Activated CD8-positive, alpha-beta T cell treated with anti-CD3 and anti-CD28 coated beads, Interleukin-2, amount 10 ng/mL, durations not matched to agents 7 days and 5 days (primary cell): Measurements from ENCODE around the gene B3GNT7. TPM values are rescaled to one million over a fixed set of nuclear protein-coding genes. Genes with fewer than 3 reads are reported as not detected.

ENCODE experiments used
- ATAC-seq: fragments of 150-1000 bp; cut with Tn5 transposase; one replicate; pipeline ENCODE4 v1.10.0; 2021; ENCODE audit warnings: moderate library complexity
- CTCF ChIA-PET: fragments of 350-600 bp; sonication (Branson Sonifier 250); formaldehyde crosslinking; loops from one replicate; lab custom pipeline; 2021; ENCODE audit warnings: antibody characterized with exemption; lab: Charles Lee
- POLR2A ChIA-PET: fragments of 350-600 bp; sonication (Branson Sonifier 250); formaldehyde crosslinking; loops from one replicate; lab custom pipeline; 2021; ENCODE audit warnings: antibody characterized with exemption; lab: Charles Lee
- DNase-seq: peaks from one replicate; pipeline ENCODE4 v3.0.0-alpha.2; 2020
- H3K27ac Mint-ChIP-seq: one replicate; pipeline ENCODE4 v1.8.0; 2021; ENCODE audit warnings: mild to moderate bottlenecking, mixed read lengths
- H3K27me3 Mint-ChIP-seq: one replicate; pipeline ENCODE4 v1.8.0; 2021; ENCODE audit warnings: low read depth, mixed read lengths
- H3K36me3 Mint-ChIP-seq: one replicate; pipeline ENCODE4 v1.8.0; 2021; ENCODE audit warnings: low read depth, mixed read lengths
- H3K4me1 Mint-ChIP-seq: one replicate; pipeline ENCODE4 v1.8.0; 2021; ENCODE audit warnings: low read depth, mixed read lengths
- H3K4me3 Mint-ChIP-seq: one replicate; pipeline ENCODE4 v1.8.0; 2021; ENCODE audit warnings: mild to moderate bottlenecking, mixed read lengths
- H3K9me3 Mint-ChIP-seq: one replicate; pipeline ENCODE4 v1.8.0; 2022; ENCODE audit warnings: mixed read lengths; ENCODE audit not compliant: insufficient read depth
- total RNA-seq, 2 experiments: library from RNA; stranded (reverse); gene quantifications; one replicate each; pipeline ENCODE4 v1.2.3, GENCODE V29; 2021

Gene B3GNT7
- total RNA-seq, 2 experiments from 2014 or later = 0.26 to 0.34 TPM

- DNase-seq (no peak), ATAC-seq (no peak)
- H3K9me3 Mint-ChIP-seq = peaks cover 15% of the 10 kb centered on the region
- POLR2A ChIA-PET = no interaction called here
- H3K4me1 Mint-ChIP-seq = peaks cover 21% of the 10 kb centered on the region
- no peak overlapping the region for H3K27ac Mint-ChIP-seq
- CTCF ChIA-PET = interaction anchor here (1.1 to 5.0 kb wide), 11 partner anchors 12 to 306 kb away, joined by 3 to 28 read pairs (median 4); no protein-coding TSS in a partner anchor
- peaks cover 5% of the 10 kb centered on the region for H3K36me3 Mint-ChIP-seq
- peaks cover 38% of the 10 kb centered on the region for H3K27me3 Mint-ChIP-seq
- no peak overlapping the region for H3K4me3 Mint-ChIP-seq
Measured at GRCh38 chr2:231410293-231411004, 14.9 kb downstream of the B3GNT7 start.

GRCh38 chr2:231411237-231411636 lies 15.7 kb downstream of the B3GNT7 start:
- peaks cover 38% of the 10 kb centered on the region for H3K27me3 Mint-ChIP-seq
- ChIA-PET CTCF (interaction anchor here (0.8 to 5.0 kb wide), 11 partner anchors 41 to 307 kb away, joined by 3 to 26 read pairs (median 3); no protein-coding TSS in a partner anchor), POLR2A (no interaction called here)
- no peak for ATAC-seq
- H3K27ac Mint-ChIP-seq = no peak overlapping the region
- H3K4me3 Mint-ChIP-seq = peak overlapping the region; percentile 54
- H3K36me3 Mint-ChIP-seq = peaks cover 5% of the 10 kb centered on the region
- no peak for DNase-seq
- H3K9me3 Mint-ChIP-seq = peaks cover 15% of the 10 kb centered on the region
- H3K4me1 Mint-ChIP-seq = peaks cover 14% of the 10 kb centered on the region

- peaks cover 6% of the 10 kb centered on the region for H3K4me1 Mint-ChIP-seq
Measured at GRCh38 chr2:231411831-231412617, 16.5 kb downstream of the B3GNT7 start.

GRCh38 chr2:231412618-231412963 lies 17.1 kb downstream of the B3GNT7 start:
- Mint-ChIP-seq H3K4me3 (no peak overlapping the region), H3K9me3 (peaks cover 15% of the 10 kb centered on the region), H3K36me3 (peaks cover 5% of the 10 kb centered on the region), H3K27ac (no peak overlapping the region), H3K4me1 (peaks cover 4% of the 10 kb centered on the region), H3K27me3 (peaks cover 38% of the 10 kb centered on the region)
- ATAC-seq (no peak), DNase-seq (no peak)
- ChIA-PET CTCF (interaction anchor here (1.1 to 5.0 kb wide), 9 partner anchors 9 to 309 kb away, joined by 3 to 26 read pairs (median 4); no protein-coding TSS in a partner anchor), POLR2A (interaction anchor here (1.6 kb wide), 1 partner anchor 19 kb away, joined by 4 read pairs; no protein-coding TSS in a partner anchor)

More at GRCh38 chr2:231411831-231412617, 16.5 kb downstream of the B3GNT7 start:
- POLR2A ChIA-PET = no interaction called here
- peaks cover 15% of the 10 kb centered on the region for H3K9me3 Mint-ChIP-seq
- H3K36me3 Mint-ChIP-seq = peaks cover 5% of the 10 kb centered on the region
- CTCF ChIA-PET = interaction anchor here (0.8 to 5.0 kb wide), 14 partner anchors 10 to 308 kb away, joined by 3 to 26 read pairs (median 4); no protein-coding TSS in a partner anchor
- peak; percentile 80 for DNase-seq
- H3K27ac Mint-ChIP-seq = no peak overlapping the region
- peak overlapping the region; percentile 54 for H3K4me3 Mint-ChIP-seq
- H3K27me3 Mint-ChIP-seq = peaks cover 38% of the 10 kb centered on the region
- peak; percentile 99 for ATAC-seq

- Mint-ChIP-seq H3K4me3 (no peak overlapping the region), H3K27me3 (peaks cover 36% of the 10 kb centered on the region), H3K9me3 (peaks cover 15% of the 10 kb centered on the region), H3K36me3 (peaks cover 5% of the 10 kb centered on the region), H3K4me1 (peaks cover 4% of the 10 kb centered on the region), H3K27ac (no peak overlapping the region)
- POLR2A ChIA-PET = interaction anchor here (0.6 to 1.6 kb wide), 2 partner anchors 20 to 521 kb away, joined by 4 read pairs; no protein-coding TSS in a partner anchor
- ATAC-seq (no peak), DNase-seq (no peak)
- CTCF ChIA-PET = interaction anchor here (1.1 to 5.0 kb wide), 7 partner anchors 8 to 309 kb away, joined by 3 to 26 read pairs (median 4); no protein-coding TSS in a partner anchor
Measured at GRCh38 chr2:231413456-231413855, 17.9 kb downstream of the B3GNT7 start.

GRCh38 chr2:231413921-231414476 lies 18.5 kb downstream of the B3GNT7 start:
- CTCF ChIA-PET = interaction anchor here (3.5 to 5.0 kb wide), 3 partner anchors 38 to 310 kb away, joined by 18 to 26 read pairs (median 22); no protein-coding TSS in a partner anchor
- no peak for ATAC-seq
- Mint-ChIP-seq H3K27ac (no peak overlapping the region), H3K36me3 (peaks cover 5% of the 10 kb centered on the region), H3K9me3 (peaks cover 15% of the 10 kb centered on the region), H3K27me3 (peaks cover 33% of the 10 kb centered on the region), H3K4me1 (peaks cover 4% of the 10 kb centered on the region), H3K4me3 (no peak overlapping the region)
- DNase-seq = no peak
- POLR2A ChIA-PET = interaction anchor here (0.6 to 1.6 kb wide), 2 partner anchors 20 to 522 kb away, joined by 4 read pairs; no protein-coding TSS in a partner anchor

- H3K36me3 Mint-ChIP-seq = peaks cover 5% of the 10 kb centered on the region
- no peak overlapping the region for H3K27ac Mint-ChIP-seq
- peaks cover 4% of the 10 kb centered on the region for H3K4me1 Mint-ChIP-seq
- ChIA-PET POLR2A (interaction anchor here (0.6 to 1.2 kb wide), 2 partner anchors 46 to 49 kb away, joined by 3 to 4 read pairs; partner anchors contain the start of gene NCL), CTCF (interaction anchor here (1.1 to 2.2 kb wide), 3 partner anchors 8 to 188 kb away, joined by 4 to 9 read pairs (median 4); no protein-coding TSS in a partner anchor)
- no peak for DNase-seq
- no peak for ATAC-seq
- H3K9me3 Mint-ChIP-seq = peaks cover 15% of the 10 kb centered on the region
- no peak overlapping the region for H3K4me3 Mint-ChIP-seq
- H3K27me3 Mint-ChIP-seq = peaks cover 33% of the 10 kb centered on the region
Measured at GRCh38 chr2:231415029-231415428, 19.5 kb downstream of the B3GNT7 start.

- Mint-ChIP-seq H3K27ac (no peak overlapping the region), H3K27me3 (peaks cover 6% of the 10 kb centered on the region), H3K4me1 (no peaks in the 10 kb centered on the region), H3K4me3 (no peak overlapping the region), H3K36me3 (no peaks in the 10 kb centered on the region), H3K9me3 (no peaks in the 10 kb centered on the region)
- no peak for DNase-seq
- CTCF ChIA-PET = no interaction called here
- POLR2A ChIA-PET = no interaction called here
- no peak for ATAC-seq
Measured at GRCh38 chr2:231418820-231419640, 23.5 kb downstream of the B3GNT7 start.

GRCh38 chr2:231421051-231421580 lies 25.6 kb downstream of the B3GNT7 start:
- H3K27ac Mint-ChIP-seq = no peak overlapping the region
- ATAC-seq (no peak), DNase-seq (no peak)
- H3K9me3 Mint-ChIP-seq = no peaks in the 10 kb centered on the region
- H3K36me3 Mint-ChIP-seq = no peaks in the 10 kb centered on the region
- ChIA-PET CTCF (interaction anchor here (0.9 to 1.5 kb wide), 2 partner anchors 8 to 193 kb away, joined by 3 read pairs; no protein-coding TSS in a partner anchor), POLR2A (no interaction called here)
- no peaks in the 10 kb centered on the region for H3K27me3 Mint-ChIP-seq
- H3K4me3 Mint-ChIP-seq = no peak overlapping the region
- H3K4me1 Mint-ChIP-seq = peaks cover 11% of the 10 kb centered on the region

- no peak for ATAC-seq
- no peak for DNase-seq
- CTCF ChIA-PET = interaction anchor here (1.2 to 1.5 kb wide), 2 partner anchors 9 to 12 kb away, joined by 3 read pairs; no protein-coding TSS in a partner anchor
- no peaks in the 10 kb centered on the region for H3K36me3 Mint-ChIP-seq
- POLR2A ChIA-PET = no interaction called here
- no peaks in the 10 kb centered on the region for H3K9me3 Mint-ChIP-seq
- no peaks in the 10 kb centered on the region for H3K27me3 Mint-ChIP-seq
- peaks cover 18% of the 10 kb centered on the region for H3K4me1 Mint-ChIP-seq
- no peak overlapping the region for H3K27ac Mint-ChIP-seq
- no peak overlapping the region for H3K4me3 Mint-ChIP-seq
Measured at GRCh38 chr2:231422056-231422455, 26.5 kb downstream of the B3GNT7 start.
